IMR-90 (cell line): ENCODE data around the gene DLK2. TPM values are rescaled to one million over a fixed set of nuclear protein-coding genes. Genes with fewer than 3 reads are reported as not detected.

ENCODE experiments used
- ATAC-seq: fragments of 200-7000 bp; cut with Tn5 transposase; 2 replicates; pipeline ENCODE4 v1.9.1; 2020; ENCODE audit warnings: low read depth, mild to moderate bottlenecking, moderate library complexity
- BruUV-seq: library from RNA; stranded (reverse); fragments of 400-500 nt; replicated peaks from 2 replicates; lab custom pipeline; 2021; lab: Mats Ljungman, UMichigan
- CTCF ChIA-PET: fragments of 300-600 bp; formaldehyde crosslinking; extraction: SDS; loops from one replicate; lab custom pipeline; 2021; ENCODE audit warnings: antibody characterized with exemption; lab: Yijun Ruan, JAX
- POLR2A ChIA-PET: fragments of 300-600 bp; sonication (Branson Sonifier 250); formaldehyde crosslinking; loops from one replicate; lab custom pipeline; 2022; ENCODE audit warnings: antibody characterized with exemption; ENCODE audit not compliant: unreplicated experiment; lab: Charles Lee
- DNase-seq: peaks from one replicate; pipeline ENCODE4 v3.0.0; 2013
- H2AFZ ChIP-seq: replicated peaks from 2 replicates; pipeline ENCODE3; 2013; ENCODE audit warnings: low read length, mild to moderate bottlenecking; ENCODE audit not compliant: poor library complexity
- H2AK5ac ChIP-seq: 2 replicates; pipeline ENCODE4 v1.6.1; 2013; ENCODE audit warnings: low read depth, low read length, inconsistent platforms
- H2AK9ac ChIP-seq: replicated peaks from 2 replicates; pipeline ENCODE3; 2013; ENCODE audit warnings: mild to moderate bottlenecking, low read depth, low read length, moderate library complexity; ENCODE audit not compliant: poor library complexity
- H2BK120ac ChIP-seq: 2 replicates; pipeline ENCODE4 v1.6.1; 2013; ENCODE audit warnings: low read depth, low read length, inconsistent platforms
- H2BK15ac ChIP-seq: 3 replicates; pipeline ENCODE4 v1.6.1; 2013; ENCODE audit warnings: low read depth, low read length, inconsistent platforms
- H2BK20ac ChIP-seq: 2 replicates; pipeline ENCODE4 v1.6.1; 2013; ENCODE audit warnings: low read depth, mild to moderate bottlenecking, inconsistent platforms, low read length, moderate library complexity
- H2BK5ac ChIP-seq: 2 replicates; pipeline ENCODE4 v1.6.1; 2013; ENCODE audit warnings: mild to moderate bottlenecking, low read depth, low read length, inconsistent platforms; ENCODE audit not compliant: poor library complexity, severe bottlenecking
- H3K14ac ChIP-seq: replicated peaks from 2 replicates; pipeline ENCODE4 v1.6.1; 2013; ENCODE audit warnings: low read depth, low read length, inconsistent platforms
- H3K18ac ChIP-seq: 2 replicates; pipeline ENCODE4 v1.6.1; 2013; ENCODE audit warnings: low read depth, low read length, control low read depth
- H3K23ac ChIP-seq: 2 replicates; pipeline ENCODE4 v1.6.1; 2013; ENCODE audit warnings: low read depth, low read length, inconsistent platforms
- H3K27ac ChIP-seq: 2 replicates; pipeline ENCODE4 v1.5.1; 2013; ENCODE audit warnings: mild to moderate bottlenecking, control low read depth, low read length; ENCODE audit not compliant: insufficient read depth
- H3K27me3 ChIP-seq: 2 replicates; pipeline ENCODE4 v1.6.1; 2013; ENCODE audit warnings: low read length; ENCODE audit not compliant: control insufficient read depth, insufficient read depth
- H3K36me3 ChIP-seq: 2 replicates; pipeline ENCODE4 v1.6.1; 2013; ENCODE audit warnings: low read length, mixed read lengths; ENCODE audit not compliant: control insufficient read depth, insufficient read depth
- H3K4ac ChIP-seq: 2 replicates; pipeline ENCODE4 v1.6.1; 2013; ENCODE audit warnings: low read depth, low read length, inconsistent platforms
- H3K4me1 ChIP-seq: 2 replicates; pipeline ENCODE4 v1.6.1; 2013; ENCODE audit warnings: low read length, mixed read lengths; ENCODE audit not compliant: control insufficient read depth, insufficient read depth
- H3K4me2 ChIP-seq: 2 replicates; pipeline ENCODE4 v1.6.1; 2013; ENCODE audit warnings: low read depth, mild to moderate bottlenecking, control low read depth, low read length, moderate library complexity
- H3K4me3 ChIP-seq: 2 replicates; pipeline ENCODE4 v1.5.1; 2013; ENCODE audit warnings: low read depth, mild to moderate bottlenecking, control low read depth, low read length, moderate library complexity; ENCODE audit not compliant: insufficient read depth
- H3K56ac ChIP-seq: 2 replicates; pipeline ENCODE4 v1.6.1; 2013; ENCODE audit warnings: low read length, inconsistent platforms; ENCODE audit not compliant: insufficient read depth; ENCODE audit errors: extremely low read depth
- H3K79me1 ChIP-seq, 2 experiments: 2 replicates each; pipeline ENCODE4 v1.6.1; 2013; ENCODE audit warnings: low read length in 2 of 2, inconsistent platforms in 1 of 2, low read depth in 1 of 2
- H3K9ac ChIP-seq: 2 replicates; pipeline ENCODE4 v1.6.1; 2013; ENCODE audit warnings: low read depth, low read length, control low read depth
- H3K9me1 ChIP-seq: 2 replicates; pipeline ENCODE4 v1.6.1; 2013; ENCODE audit warnings: low read length, inconsistent platforms; ENCODE audit not compliant: insufficient read depth
- H3K9me3 ChIP-seq: 2 replicates; pipeline ENCODE4 v1.6.1; 2013; ENCODE audit warnings: low read length; ENCODE audit not compliant: control insufficient read depth, insufficient read depth
- H4K20me1 ChIP-seq: 2 replicates; pipeline ENCODE4 v1.6.1; 2013; ENCODE audit warnings: low read length, inconsistent platforms; ENCODE audit not compliant: insufficient read depth
- H4K5ac ChIP-seq: 2 replicates; pipeline ENCODE4 v1.6.1; 2013; ENCODE audit warnings: mild to moderate bottlenecking, low read depth, low read length, control low read depth
- H4K8ac ChIP-seq, 2 experiments: 2 replicates each; pipeline ENCODE4 v1.6.1; 2013; ENCODE audit warnings: low read depth in 2 of 2, low read length in 2 of 2, control low read depth in 1 of 2, inconsistent platforms in 1 of 2
- H4K91ac ChIP-seq: 2 replicates; pipeline ENCODE4 v1.6.1; 2013; ENCODE audit warnings: low read depth, low read length, inconsistent platforms; ENCODE audit not compliant: insufficient read depth
- BHLHE40 ChIP-seq: fragments of 150-350 bp; IDR thresholded peaks from 2 replicates; pipeline ENCODE4 v1.6.1; 2016; ENCODE audit warnings: mild to moderate bottlenecking, low read depth, low read length
- CEBPB ChIP-seq: IDR thresholded peaks from 2 replicates; pipeline ENCODE4 v1.6.1; 2012; ENCODE audit warnings: low read depth, low read length, improper control_type of control experiment
- CHD1 ChIP-seq: IDR thresholded peaks from 2 replicates; pipeline ENCODE4 v1.6.1; 2012; ENCODE audit warnings: low read depth, low read length, improper control_type of control experiment
- CTCF ChIP-seq: conservative IDR thresholded peaks from 2 replicates; pipeline ENCODE4 v1.5.1; 2012; ENCODE audit warnings: mild to moderate bottlenecking, low read depth, low read length, improper control_type of control experiment
- ELK1 ChIP-seq: fragments of 150-350 bp; IDR thresholded peaks from 2 replicates; pipeline ENCODE4 v1.6.1; 2016; ENCODE audit warnings: low read depth, mild to moderate bottlenecking, low read length, moderate library complexity, borderline replicate concordance
- FOS ChIP-seq: fragments of 150-350 bp; IDR thresholded peaks from 2 replicates; pipeline ENCODE4 v1.6.1; 2016; ENCODE audit warnings: low read depth, low read length
- MAFK ChIP-seq: IDR thresholded peaks from 2 replicates; pipeline ENCODE4 v1.6.1; 2012; ENCODE audit warnings: low read depth, low read length, improper control_type of control experiment
- MAZ ChIP-seq: IDR thresholded peaks from 2 replicates; pipeline ENCODE4 v1.6.1; 2012; ENCODE audit warnings: low read depth, mild to moderate bottlenecking, low read length, improper control_type of control experiment, moderate library complexity, borderline replicate concordance
- MXI1 ChIP-seq: IDR thresholded peaks from 2 replicates; pipeline ENCODE4 v1.6.1; 2012; ENCODE audit warnings: low read depth, mild to moderate bottlenecking, low read length, moderate library complexity, borderline replicate concordance
- NFE2L2 ChIP-seq: fragments of 150-350 bp; IDR thresholded peaks from 2 replicates; pipeline ENCODE4 v1.6.1; 2016; ENCODE audit warnings: low read depth, mild to moderate bottlenecking, low read length
- RAD21 ChIP-seq: IDR thresholded peaks from 2 replicates; pipeline ENCODE4 v1.6.1; 2012; ENCODE audit warnings: low read length, improper control_type of control experiment
- RCOR1 ChIP-seq: IDR thresholded peaks from 2 replicates; pipeline ENCODE4 v1.6.1; 2012; ENCODE audit warnings: mild to moderate bottlenecking, low read length, improper control_type of control experiment; ENCODE audit not compliant: insufficient replicate concordance
- RFX5 ChIP-seq: IDR thresholded peaks from 2 replicates; pipeline ENCODE4 v1.8.0; 2012; ENCODE audit warnings: low read depth, mild to moderate bottlenecking, low read length, moderate library complexity
- SMC3 ChIP-seq: fragments of 150-350 bp; IDR thresholded peaks from 2 replicates; pipeline ENCODE4 v1.6.1; 2016; ENCODE audit warnings: low read depth, mild to moderate bottlenecking, antibody characterized with exemption, low read length, moderate library complexity
- USF2 ChIP-seq: fragments of 150-350 bp; IDR thresholded peaks from 2 replicates; pipeline ENCODE4 v1.6.1; 2017; ENCODE audit warnings: mild to moderate bottlenecking, antibody characterized with exemption, low read length, low read depth
- WGBS, 2 experiments: methylation state at CpG; one replicate each; pipeline versions ENCODE4 v1.1.5 to v1.1.7; 2013; ENCODE audit warnings: missing lambda C conversion rate in 2 of 2; ENCODE audit not compliant: insufficient read length in 1 of 2; ENCODE audit errors: extremely low coverage in 2 of 2; 5-methylcytosine and 5-hydroxymethylcytosine counted together
- dilution Hi-C: fragments of 300-500 bp; cut with HindIII; formaldehyde crosslinking; loops from one replicate; pipeline ENCODE4 v1.14.3; 2018; ENCODE audit warnings: low sequenced_read_pairs; ENCODE audit not compliant: unreplicated experiment
- in situ Hi-C: fragments of 300-500 bp; cut with MboI; formaldehyde crosslinking; loops from 3 replicates; pipeline ENCODE4 v1.14.3; 2019; ENCODE audit warnings: low sequenced_read_pairs, inconsistent platforms, mixed read lengths
- intact Hi-C: fragments of 100-400 bp; cut with micrococcal nuclease; formaldehyde crosslinking; loops from 2 replicates; pipeline ENCODE4 v1.10.0; 2022
- polyA plus RNA-seq, 3 experiments: library from polyadenylated mRNA; depleted of rRNA; stranded (reverse); fragments of >200 nt; gene quantifications; 2 replicates each; pipeline ENCODE4 v1.2.3, GENCODE V29; 2012; ENCODE audit warnings: low replicate concordance in 1 of 3
- total RNA-seq: library from RNA; depleted of rRNA; stranded (reverse); fragments of >200 nt; gene quantifications from 2 replicates; pipeline ENCODE4 v1.2.3, GENCODE V29; 2012

DLK2 gene
- total and polyA plus RNA-seq, 2 of the 4 experiments (the other 2 are of a cell fraction) = 0.90 to 2.8 TPM

GRCh38 chr6:43494766-43495165, 39.4 kb upstream of the DLK2 start:
- in situ Hi-C loops (loop anchor here (5.0 to 10.0 kb wide), 3 partner anchors 32 to 237 kb away; no protein-coding TSS in a partner anchor), dilution Hi-C loops (no loop called here), intact Hi-C loops (loop anchor here (5.0 kb wide), 1 partner anchor 127 kb away; the partner anchor contains the start of gene ZNF318)
- Histone ChIP-seq H3K56ac (no peak overlapping the region), H3K36me3 (peaks cover 13% of the 10 kb centered on the region), H3K9ac (no peak overlapping the region), H2BK120ac (no peak overlapping the region), H2AFZ (no peak overlapping the region), H4K5ac (no peak overlapping the region), H3K14ac (no peak overlapping the region), H3K4me1 (peaks cover 46% of the 10 kb centered on the region), H4K20me1 (peaks cover 22% of the 10 kb centered on the region; the same call in 1 of the 2 replicates), H3K4me3 (no peak overlapping the region), H3K23ac (no peak overlapping the region), H3K9me1 (peaks cover 34% of the 10 kb centered on the region), H2BK5ac (peak overlapping the region; percentile 11), H4K91ac (no peak overlapping the region), H3K9me3 (no peaks in the 10 kb centered on the region), H2BK15ac (no peak overlapping the region), H2BK20ac (no peak overlapping the region), H4K8ac (no peak overlapping the region), H2AK5ac (no peak overlapping the region), H3K4ac (no peak overlapping the region), H3K79me1 (peaks cover 34 to 67% of the 10 kb centered on the region in 2 experiments), H3K18ac (no peak overlapping the region), H3K4me2 (no peak overlapping the region), H3K27me3 (no peaks in the 10 kb centered on the region), H3K27ac (no peak overlapping the region), H2AK9ac (peak overlapping the region; percentile 17)
- DNase-seq = no peak
- WGBS, 2 experiments = 95% methylated on average over 3 of the region's 4 CpGs; no CpG with 5 or more reads in 1 of the 2 experiments
- BruUV-seq = no TSS peak
- POLR2A ChIA-PET = no interaction called here
- CTCF ChIA-PET = interaction anchor here (0.5 to 3.3 kb wide), 2 partner anchors 12 to 14 kb away, joined by 3 to 17 read pairs; no protein-coding TSS in a partner anchor
- TF ChIP-seq CHD1 (no peak), ELK1 (no peak), MXI1 (no peak), USF2 (no peak), MAFK (no peak), RFX5 (no peak), RAD21 (no peak), CTCF (no peak), CEBPB (no peak), BHLHE40 (no peak), RCOR1 (no peak), MAZ (no peak), FOS (no peak), SMC3 (no peak), NFE2L2 (no peak)
- ATAC-seq = no peak
